GM15510 (cell line): ENCODE results near the gene PRDM11.

ENCODE experiments used
- POLR2A ChIP-seq: IDR thresholded peaks from 3 replicates; pipeline ENCODE4 v1.6.1; 2011; ENCODE audit warnings: borderline replicate concordance; ENCODE audit not compliant: insufficient read length; ENCODE audit errors: extremely low read depth

PRDM11 gene

GRCh38 chr11:45170484-45170883 lies 24.0 kb downstream of the PRDM11 start:
- TF ChIP-seq POLR2A = no peak

GRCh38 chr11:45171550-45171949 lies 25.1 kb downstream of the PRDM11 start:
- TF ChIP-seq POLR2A = no peak

DNA sequence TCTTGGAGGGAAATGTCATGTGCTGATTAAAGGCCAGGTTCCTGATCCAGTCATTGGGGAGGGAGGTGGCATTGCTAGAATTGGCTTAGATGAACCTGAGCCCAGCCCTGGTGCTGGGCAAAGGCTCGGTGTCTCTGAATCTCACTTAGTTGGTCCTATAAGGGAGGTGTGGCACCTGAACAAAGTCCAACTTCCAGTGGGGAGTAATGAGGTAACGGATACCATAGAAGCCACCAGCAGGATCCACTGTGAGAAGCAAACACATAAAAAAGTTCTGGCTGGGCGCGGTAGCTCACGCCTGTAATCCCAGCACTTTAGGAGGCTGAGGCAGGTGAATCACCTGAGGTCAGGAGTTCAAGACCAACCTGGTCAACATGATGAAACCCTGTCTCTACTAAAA lies 26.6 kb downstream of the PRDM11 start:
- no peak for TF ChIP-seq POLR2A

- no peak for TF ChIP-seq POLR2A
Observed at GRCh38 chr11:45174168-45174835, 27.9 kb downstream of the PRDM11 start.

GRCh38 chr11:45174963-45175362 lies 28.5 kb downstream of the PRDM11 start:
- TF ChIP-seq POLR2A = no peak

GRCh38 chr11:45176996-45177395 lies 30.6 kb downstream of the PRDM11 start:
- TF ChIP-seq POLR2A = no peak

- no peak for TF ChIP-seq POLR2A
Observed at GRCh38 chr11:45178223-45178622, 31.8 kb downstream of the PRDM11 start.

GRCh38 chr11:45178890-45179671 lies 32.6 kb downstream of the PRDM11 start:
- no peak for TF ChIP-seq POLR2A

- TF ChIP-seq POLR2A = no peak
Observed at GRCh38 chr11:45179686-45180178, 33.3 kb downstream of the PRDM11 start.

DNA sequence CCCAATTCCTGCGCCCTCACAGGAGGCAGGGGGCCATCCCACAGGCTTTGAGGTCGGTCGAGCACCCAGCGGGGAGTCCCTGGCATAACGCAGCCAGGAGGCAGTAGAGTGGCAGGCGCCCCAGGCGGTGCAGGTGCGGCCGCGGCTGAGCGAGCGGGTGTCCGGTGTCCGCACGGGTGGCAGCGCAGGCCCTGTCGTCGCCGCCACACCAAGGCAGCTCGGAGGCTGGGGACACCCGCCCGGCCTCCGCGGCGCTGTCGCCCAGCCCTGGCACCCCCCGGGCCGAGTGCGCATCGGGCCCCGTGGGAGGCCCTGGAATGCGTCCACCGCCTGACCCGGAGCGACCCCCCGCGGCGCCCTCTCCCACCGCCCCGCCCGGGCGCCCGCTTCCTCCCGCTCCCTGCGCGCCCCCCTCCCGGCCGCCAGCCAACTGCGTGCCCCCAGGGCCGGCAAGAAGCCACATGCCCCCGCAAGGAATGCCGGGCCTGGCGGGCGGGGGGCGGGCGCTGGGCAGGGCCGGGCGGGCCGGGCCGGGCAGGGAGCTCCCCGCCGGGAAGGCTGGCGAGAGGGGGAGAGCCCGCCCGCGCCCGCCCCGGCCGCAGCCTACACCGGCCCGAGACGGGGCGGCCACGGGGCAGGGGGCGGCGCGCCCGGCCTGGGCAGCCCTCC lies 33.9 kb downstream of the PRDM11 start:
- TF ChIP-seq POLR2A = no peak

- no peak for TF ChIP-seq POLR2A
Observed at GRCh38 chr11:45180848-45181192, 34.4 kb downstream of the PRDM11 start.

GRCh38 chr11:45181193-45181888 lies 34.9 kb downstream of the PRDM11 start:
- TF ChIP-seq POLR2A = no peak

DNA sequence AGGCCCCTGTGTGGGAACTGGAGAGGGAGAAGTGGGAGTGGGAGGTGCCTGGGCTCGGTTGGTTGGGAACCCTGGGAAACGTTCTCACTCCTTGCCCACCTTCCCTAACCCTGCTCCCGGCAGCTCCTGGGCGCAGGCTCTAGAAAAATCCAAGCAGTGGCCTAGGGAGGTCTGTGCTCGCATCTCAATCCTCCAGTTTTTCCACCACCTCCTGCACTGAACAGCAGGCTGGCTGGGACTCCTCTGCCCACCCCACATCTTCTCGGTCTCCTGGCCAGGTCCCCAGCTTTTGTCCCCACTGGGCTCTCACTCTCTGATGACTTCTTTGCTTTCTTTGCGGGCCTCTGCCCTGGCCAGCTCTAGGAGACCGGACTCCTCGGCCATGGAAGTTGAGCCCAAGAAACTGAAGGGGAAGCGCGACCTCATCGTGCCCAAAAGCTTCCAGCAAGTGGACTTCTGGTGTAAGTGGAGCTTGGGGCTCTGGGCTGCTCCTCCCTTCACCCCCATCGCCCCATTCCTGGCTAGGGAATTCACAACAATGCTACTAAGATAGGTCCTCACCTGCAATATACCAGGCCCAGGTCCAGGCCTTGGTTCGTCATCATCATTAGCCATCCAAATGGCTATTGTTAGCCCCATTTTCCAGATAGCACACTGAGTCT lies 35.6 kb downstream of the PRDM11 start:
- no peak for TF ChIP-seq POLR2A

- TF ChIP-seq POLR2A = no peak
Observed at GRCh38 chr11:45182902-45183301, 36.5 kb downstream of the PRDM11 start.
